Measurements from ENCODE around the gene CRABP1. TPM values are rescaled to one million over a fixed set of nuclear protein-coding genes. Genes with fewer than 3 reads are reported as not detected.

The CRABP1 gene
- total RNA-seq, 1 donor from 2014 or later = not detected

DNA sequence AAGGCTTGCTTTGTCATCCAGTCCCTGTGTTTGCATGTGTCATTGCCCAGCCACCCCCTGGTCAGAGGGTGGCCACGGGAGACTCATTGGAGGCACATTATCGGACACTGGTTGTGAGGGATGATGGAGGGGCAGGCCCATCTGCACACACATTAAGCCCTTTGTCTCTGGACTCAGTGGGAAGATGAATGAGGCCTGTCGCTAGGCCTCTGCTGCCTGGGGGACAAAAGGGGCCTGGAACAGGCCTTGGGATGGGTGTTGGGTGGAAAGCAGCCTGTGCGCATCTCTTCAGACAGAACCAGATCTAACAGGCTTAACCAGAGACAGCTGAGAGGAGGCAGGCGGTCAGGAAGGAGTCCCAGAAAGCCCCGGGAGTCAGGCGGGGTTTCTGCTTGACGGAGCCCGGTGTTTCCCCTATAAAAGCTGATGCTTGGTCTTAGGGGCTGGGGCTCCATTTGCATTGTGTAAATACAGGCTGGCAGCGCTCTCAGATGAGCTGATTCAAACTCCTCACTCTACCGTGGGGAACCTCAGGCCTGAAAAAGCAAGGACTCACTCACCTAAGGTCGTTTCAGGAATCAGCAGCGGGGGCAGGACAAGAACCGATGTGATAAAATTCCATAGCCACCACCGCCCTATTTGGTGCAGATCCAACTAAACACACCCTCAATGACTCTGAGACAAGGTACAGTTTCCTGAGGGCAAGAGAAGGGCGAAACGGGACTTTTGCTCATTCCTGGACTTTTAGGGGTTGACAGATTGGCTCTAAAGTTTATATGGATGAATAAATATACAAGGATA, 23.7 kb upstream of the CRABP1 start:
- no peak for DNase-seq (ENCODE audit: low read depth)
- H3K4me3 ChIP-seq (ENCODE audit: low read depth, low read length) = no peak overlapping the region
- TF ChIP-seq, protein P1, sequence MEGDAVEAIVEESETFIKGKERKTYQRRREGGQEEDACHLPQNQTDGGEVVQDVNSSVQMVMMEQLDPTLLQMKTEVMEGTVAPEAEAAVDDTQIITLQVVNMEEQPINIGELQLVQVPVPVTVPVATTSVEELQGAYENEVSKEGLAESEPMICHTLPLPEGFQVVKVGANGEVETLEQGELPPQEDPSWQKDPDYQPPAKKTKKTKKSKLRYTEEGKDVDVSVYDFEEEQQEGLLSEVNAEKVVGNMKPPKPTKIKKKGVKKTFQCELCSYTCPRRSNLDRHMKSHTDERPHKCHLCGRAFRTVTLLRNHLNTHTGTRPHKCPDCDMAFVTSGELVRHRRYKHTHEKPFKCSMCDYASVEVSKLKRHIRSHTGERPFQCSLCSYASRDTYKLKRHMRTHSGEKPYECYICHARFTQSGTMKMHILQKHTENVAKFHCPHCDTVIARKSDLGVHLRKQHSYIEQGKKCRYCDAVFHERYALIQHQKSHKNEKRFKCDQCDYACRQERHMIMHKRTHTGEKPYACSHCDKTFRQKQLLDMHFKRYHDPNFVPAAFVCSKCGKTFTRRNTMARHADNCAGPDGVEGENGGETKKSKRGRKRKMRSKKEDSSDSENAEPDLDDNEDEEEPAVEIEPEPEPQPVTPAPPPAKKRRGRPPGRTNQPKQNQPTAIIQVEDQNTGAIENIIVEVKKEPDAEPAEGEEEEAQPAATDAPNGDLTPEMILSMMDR (conservative IDR thresholded peaks at IDR 0.05; ENCODE audit: low read depth, low read length) = no peak

DNA sequence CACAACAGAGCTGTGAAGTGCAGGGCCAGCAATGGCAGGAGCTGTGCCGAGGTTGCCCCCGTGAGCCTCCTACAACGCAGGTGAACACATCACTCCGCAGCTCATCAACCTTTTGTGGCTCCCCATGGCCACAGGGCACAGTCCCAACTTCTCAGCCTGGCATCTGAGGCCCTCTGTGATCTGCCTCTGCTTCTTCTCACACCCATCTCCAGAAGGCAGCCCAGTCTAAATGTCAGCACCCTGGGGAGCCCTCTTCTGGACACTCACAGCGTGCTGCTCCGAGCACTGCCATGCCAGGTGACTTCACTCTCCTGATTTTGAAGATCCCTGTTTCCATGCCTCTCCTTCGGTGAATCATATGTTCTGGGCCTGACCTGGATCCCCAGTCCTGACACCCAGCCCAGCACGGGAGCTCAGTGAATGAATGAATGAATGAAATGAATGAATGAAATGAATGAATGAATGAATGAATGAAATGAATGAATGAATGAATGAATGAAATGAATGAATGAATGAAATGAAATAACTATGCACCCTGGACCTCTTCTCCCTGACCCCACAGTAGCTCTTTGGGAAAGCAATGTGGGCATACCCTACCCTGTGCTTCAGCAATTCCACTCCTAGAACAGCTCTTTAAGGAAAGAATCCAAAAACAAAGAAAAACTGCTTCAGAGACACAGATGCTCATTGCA, 22.9 kb upstream of the CRABP1 start:
- TF ChIP-seq, protein P1 (conservative IDR thresholded peaks at IDR 0.05; ENCODE audit: low read depth, low read length) = peak; percentile 35
- no peak overlapping the region for H3K4me3 ChIP-seq (ENCODE audit: low read depth, low read length)
- no peak for DNase-seq (ENCODE audit: low read depth)

DNA sequence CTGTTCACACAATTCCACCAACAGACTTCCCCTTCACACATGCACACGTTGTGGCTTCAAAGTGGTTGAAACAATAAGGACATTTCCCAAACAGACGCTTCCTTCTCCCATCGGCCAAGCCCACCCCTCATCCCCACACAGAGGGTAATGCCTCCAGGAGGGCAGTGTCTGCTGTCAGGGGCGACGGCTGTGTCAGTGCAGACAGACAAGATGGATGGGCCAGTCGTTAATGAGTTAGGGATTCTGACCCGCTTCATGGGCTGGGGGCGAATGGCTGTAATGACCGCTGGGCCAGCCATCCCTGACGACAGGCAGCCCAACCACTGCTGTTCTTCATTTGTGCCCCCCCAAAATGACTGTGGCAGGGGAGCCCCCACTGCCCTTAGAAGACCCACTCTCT, 20.6 kb upstream of the CRABP1 start:
- TF ChIP-seq, protein P1 (conservative IDR thresholded peaks at IDR 0.05; ENCODE audit: low read depth, low read length) = no peak
- DNase-seq (ENCODE audit: low read depth) = no peak
- H3K4me3 ChIP-seq (ENCODE audit: low read depth, low read length) = no peak overlapping the region

DNA sequence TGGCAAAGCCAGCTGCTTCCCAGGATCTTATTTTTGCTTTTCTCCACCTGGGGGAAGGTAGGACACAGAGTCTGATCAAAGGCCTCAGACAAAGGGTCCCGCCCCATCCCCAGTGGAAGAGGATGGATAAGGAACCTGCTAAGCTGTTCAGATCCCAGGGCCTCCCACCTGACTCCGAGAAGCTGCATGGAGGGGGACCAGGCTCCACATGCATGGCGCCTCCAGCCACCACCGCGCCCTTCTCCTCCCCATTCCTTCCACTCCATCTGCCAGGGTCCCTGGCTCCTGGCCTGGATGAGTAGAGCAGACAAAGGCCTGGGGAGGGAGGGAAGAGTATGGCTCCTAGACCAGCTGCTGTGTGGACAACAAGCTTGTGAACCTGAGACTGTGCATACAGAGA, 20.0 kb upstream of the CRABP1 start:
- TF ChIP-seq, protein P1 (conservative IDR thresholded peaks at IDR 0.05; ENCODE audit: low read depth, low read length) = no peak
- DNase-seq (ENCODE audit: low read depth) = no peak
- H3K4me3 ChIP-seq (ENCODE audit: low read depth, low read length) = no peak overlapping the region

DNA sequence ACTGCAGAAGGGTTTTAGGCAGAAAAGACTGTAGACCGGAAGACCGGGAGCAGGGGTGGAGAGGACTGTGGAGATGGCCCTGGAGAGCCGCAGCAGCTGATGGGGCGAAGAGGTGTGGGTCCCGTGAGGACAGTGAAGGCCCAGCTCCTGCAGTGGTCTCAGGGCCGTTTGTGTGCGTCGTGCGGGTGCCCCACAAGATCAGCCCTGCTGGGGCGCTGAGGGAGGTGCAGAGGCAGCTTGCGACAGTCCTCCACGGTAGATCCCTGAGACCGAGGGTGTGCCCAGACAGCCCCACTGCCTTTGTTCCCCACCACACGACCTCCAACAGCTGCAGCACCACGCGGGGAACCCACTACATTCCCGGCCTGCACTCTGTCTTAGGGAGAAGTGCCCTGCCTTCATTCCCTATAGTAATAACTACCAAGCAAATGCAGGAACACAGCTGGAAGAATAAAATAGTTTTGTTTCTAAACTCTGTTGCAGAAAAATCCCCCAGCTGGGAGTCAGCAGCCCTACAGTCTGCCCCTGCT, 19.0 kb upstream of the CRABP1 start:
- TF ChIP-seq, protein P1 (conservative IDR thresholded peaks at IDR 0.05; ENCODE audit: low read depth, low read length) = no peak
- H3K4me3 ChIP-seq (ENCODE audit: low read depth, low read length) = no peak overlapping the region
- no peak for DNase-seq (ENCODE audit: low read depth)

DNA sequence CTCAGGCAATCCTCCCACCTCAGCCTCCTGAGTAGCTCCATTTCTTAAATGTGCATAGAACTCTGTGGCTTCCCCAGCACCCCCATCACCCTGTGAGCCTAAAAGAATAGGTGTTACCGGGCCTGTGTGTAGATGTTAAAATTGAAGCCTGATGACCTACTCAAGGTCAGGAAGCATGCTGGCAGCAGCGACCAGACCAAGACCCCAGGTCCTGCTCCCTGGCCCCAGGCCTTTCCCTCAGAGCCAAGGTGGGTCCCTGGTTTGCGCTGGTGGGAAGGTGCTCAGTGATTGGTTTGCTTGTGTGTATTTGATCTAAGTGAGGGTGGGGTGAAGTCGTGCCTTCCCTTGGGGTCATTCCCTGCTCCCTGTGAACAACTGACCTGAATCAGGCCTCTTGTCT, 18.4 kb upstream of the CRABP1 start:
- TF ChIP-seq, protein P1 (conservative IDR thresholded peaks at IDR 0.05; ENCODE audit: low read depth, low read length) = no peak
- no peak for DNase-seq (ENCODE audit: low read depth)
- no peak overlapping the region for H3K4me3 ChIP-seq (ENCODE audit: low read depth, low read length)

Data from epithelial cell of proximal tubule (primary cell).